ENCODE results near the gene R3HDM4.

Gene R3HDM4

GRCh38 chr19:872266-872951 is 40.6 kb downstream of the R3HDM4 start:
- DNase-seq: peak; percentile 65
- Mint-ChIP-seq H3K36me3 (ENCODE audit: low read depth) (peaks cover 38% of the 10 kb centered on the region), H3K27me3 (ENCODE audit: low read depth, poor library complexity) (no peaks in the 10 kb centered on the region), H3K27ac (peak overlapping the region; percentile 57), H3K9me3 (no peaks in the 10 kb centered on the region), H3K4me1 (peaks cover 3% of the 10 kb centered on the region), H3K4me3 (no peak overlapping the region)
- TF ChIP-seq CTCF (IDR thresholded peaks at IDR 0.05): no peak

GRCh38 chr19:871446-872265 is 41.4 kb downstream of the R3HDM4 start:
- Mint-ChIP-seq H3K9me3 (no peaks in the 10 kb centered on the region), H3K27ac (no peak overlapping the region), H3K4me1 (peaks cover 6% of the 10 kb centered on the region), H3K4me3 (no peak overlapping the region), H3K36me3 (ENCODE audit: low read depth) (peaks cover 40% of the 10 kb centered on the region), H3K27me3 (ENCODE audit: low read depth, poor library complexity) (no peaks in the 10 kb centered on the region)
- no peak for TF ChIP-seq CTCF (IDR thresholded peaks at IDR 0.05)
- DNase-seq: no peak

GRCh38 chr19:870963-871401 is 42.0 kb downstream of the R3HDM4 start:
- TF ChIP-seq CTCF (IDR thresholded peaks at IDR 0.05): no peak
- no peak overlapping the region for H3K4me3 Mint-ChIP-seq
- no peak for DNase-seq
- H3K27me3 Mint-ChIP-seq (ENCODE audit: low read depth, poor library complexity): no peaks in the 10 kb centered on the region
- H3K36me3 Mint-ChIP-seq (ENCODE audit: low read depth): peaks cover 36% of the 10 kb centered on the region
- no peak overlapping the region for H3K27ac Mint-ChIP-seq
- no peaks in the 10 kb centered on the region for H3K9me3 Mint-ChIP-seq
- H3K4me1 Mint-ChIP-seq: peaks cover 6% of the 10 kb centered on the region

GRCh38 chr19:870314-870713 is 42.7 kb downstream of the R3HDM4 start:
- TF ChIP-seq CTCF (IDR thresholded peaks at IDR 0.05): no peak
- peaks cover 6% of the 10 kb centered on the region for H3K4me1 Mint-ChIP-seq
- no peak overlapping the region for H3K4me3 Mint-ChIP-seq
- H3K9me3 Mint-ChIP-seq: no peaks in the 10 kb centered on the region
- H3K27ac Mint-ChIP-seq: peak overlapping the region; percentile 57
- H3K36me3 Mint-ChIP-seq (ENCODE audit: low read depth): peaks cover 36% of the 10 kb centered on the region
- H3K27me3 Mint-ChIP-seq (ENCODE audit: low read depth, poor library complexity): no peaks in the 10 kb centered on the region
- DNase-seq: no peak

- no peak for DNase-seq
- peak overlapping the region; percentile 39 for H3K27ac Mint-ChIP-seq
Measured at GRCh38 chr19:869245-870177, 43.5 kb downstream of the R3HDM4 start.

More at GRCh38 chr19:869245-870177, 43.5 kb downstream of the R3HDM4 start:
- Mint-ChIP-seq H3K9me3 (no peaks in the 10 kb centered on the region), H3K4me1 (peaks cover 6% of the 10 kb centered on the region), H3K36me3 (ENCODE audit: low read depth) (peaks cover 36% of the 10 kb centered on the region), H3K4me3 (no peak overlapping the region), H3K27me3 (ENCODE audit: low read depth, poor library complexity) (no peaks in the 10 kb centered on the region)
- no peak for TF ChIP-seq CTCF (IDR thresholded peaks at IDR 0.05)

Measured in nephron progenitor cell (in vitro differentiated cells).